OCI-LY3 (cell line): ENCODE measurements around the gene NANOS3.

Experiments used
- CTCF ChIP-seq: fragments of 200-600, 300-600 bp; sonication (generic); IDR thresholded peaks from 2 replicates; pipeline ENCODE4 v1.5.1; 2014; ENCODE audit warnings: antibody characterized with exemption, low read length, low read depth
- EZH2phosphoT487 ChIP-seq: fragments of 200-600 bp; shearing (Covaris generic); IDR thresholded peaks from 2 replicates; pipeline ENCODE4 v1.6.1; 2018; ENCODE audit warnings: antibody characterized with exemption, mixed run types, low read depth

- TF ChIP-seq CTCF (no peak), EZH2phosphoT487 (no peak)
These were observed 25.8 kb upstream of the NANOS3 start for GRCh38 chr19:13850910-13851733.
